MM.1S (cell line): ENCODE results near the gene SLC24A3.

Experiments
- DNase-seq: peaks from one replicate; pipeline ENCODE4 v3.0.0-alpha.2; 2015
- H2AFZ ChIP-seq: fragments of 300-600 bp; sonication (generic); 2 replicates; pipeline ENCODE4 v1.6.0; 2016; ENCODE audit warnings: antibody characterized with exemption, low read length
- H3F3A ChIP-seq: fragments of 300-600 bp; sonication (generic); 2 replicates; pipeline ENCODE4 v1.6.1; 2016; ENCODE audit warnings: mild to moderate bottlenecking, antibody characterized with exemption, low read length, moderate library complexity, mixed read lengths; ENCODE audit not compliant: insufficient read depth
- H3K27ac ChIP-seq: fragments of 300-600 bp; sonication (generic); 2 replicates; pipeline ENCODE4 v1.5.1; 2016; ENCODE audit warnings: mild to moderate bottlenecking, low read length
- H3K27me3 ChIP-seq: fragments of 300-600 bp; sonication (generic); replicated peaks from 2 replicates; pipeline ENCODE4 v1.6.0; 2016; ENCODE audit warnings: low read length; ENCODE audit not compliant: insufficient read depth
- H3K36me3 ChIP-seq: fragments of 300-600 bp; sonication (generic); replicated peaks from 2 replicates; pipeline ENCODE4 v1.6.1; 2016; ENCODE audit warnings: mild to moderate bottlenecking, low read length, mixed read lengths; ENCODE audit not compliant: insufficient read depth
- H3K4me1 ChIP-seq: fragments of 300-600 bp; sonication (generic); 2 replicates; pipeline ENCODE4 v1.6.1; 2016; ENCODE audit warnings: low read length, mixed read lengths
- H3K4me2 ChIP-seq: fragments of 300-600 bp; sonication (generic); 2 replicates; pipeline ENCODE4 v1.6.0; 2016; ENCODE audit warnings: low read depth, low read length
- H3K4me3 ChIP-seq: fragments of 300-600 bp; sonication (generic); 2 replicates; pipeline ENCODE4 v1.5.1; 2016; ENCODE audit warnings: low read length, mixed read lengths
- H3K79me2 ChIP-seq: fragments of 300-600 bp; sonication (generic); 2 replicates; pipeline ENCODE4 v1.6.1; 2016; ENCODE audit warnings: mixed run types, low read length, mixed read lengths
- H3K9ac ChIP-seq: fragments of 300-600 bp; sonication (generic); 2 replicates; pipeline ENCODE4 v1.6.1; 2016; ENCODE audit warnings: low read length, mixed read lengths
- H3K9me2 ChIP-seq: fragments of 300-600 bp; sonication (generic); replicated peaks from 2 replicates; pipeline ENCODE4 v1.6.1; 2016; ENCODE audit warnings: mild to moderate bottlenecking, low read length, mixed read lengths; ENCODE audit not compliant: insufficient read depth
- H3K9me3 ChIP-seq: fragments of 300-600 bp; sonication (generic); replicated peaks from 2 replicates; pipeline ENCODE4 v1.6.1; 2016; ENCODE audit warnings: mild to moderate bottlenecking, low read length, mixed read lengths; ENCODE audit not compliant: insufficient read depth
- H4K20me1 ChIP-seq: fragments of 300-600 bp; sonication (generic); 2 replicates; pipeline ENCODE4 v1.6.1; 2016; ENCODE audit warnings: mild to moderate bottlenecking, low read length, moderate library complexity, mixed read lengths; ENCODE audit not compliant: insufficient read depth
- CTCF ChIP-seq: fragments of 300-600 bp; sonication (generic); IDR thresholded peaks from 2 replicates; pipeline ENCODE4 v1.5.1; 2016; ENCODE audit warnings: antibody characterized with exemption, low read length, mixed read lengths
- EZH2 ChIP-seq: fragments of 300-600 bp; sonication (generic); optimal IDR thresholded peaks from 2 replicates; pipeline ENCODE3; 2017; ENCODE audit warnings: low read depth, mild to moderate bottlenecking, antibody characterized with exemption, low read length, mixed read lengths
- EZH2phosphoT487 ChIP-seq: fragments of 300-600 bp; sonication (generic); IDR thresholded peaks from 2 replicates; pipeline ENCODE4 v1.6.1; 2018; ENCODE audit warnings: antibody characterized with exemption, low read length

SLC24A3 gene

GRCh38 chr20:19328676-19329075 lies 116.2 kb downstream of the SLC24A3 start:
- no peaks in the 10 kb centered on the region for H3F3A ChIP-seq
- no peaks in the 10 kb centered on the region for H3K4me1 ChIP-seq
- no peaks in the 10 kb centered on the region for H3K27me3 ChIP-seq
- no peak overlapping the region for H2AFZ ChIP-seq
- H3K27ac ChIP-seq: no peak overlapping the region
- H3K9me2 ChIP-seq: no peaks in the 10 kb centered on the region
- no peak overlapping the region for H3K4me2 ChIP-seq
- H3K9me3 ChIP-seq: no peaks in the 10 kb centered on the region
- no peak for TF ChIP-seq EZH2phosphoT487
- no peak for TF ChIP-seq EZH2
- TF ChIP-seq CTCF: no peak
- H3K4me3 ChIP-seq: no peak overlapping the region
- DNase-seq: no peak
- H3K79me2 ChIP-seq: no peaks in the 10 kb centered on the region
- no peaks in the 10 kb centered on the region for H3K36me3 ChIP-seq
- H3K9ac ChIP-seq: no peak overlapping the region
- no peaks in the 10 kb centered on the region for H4K20me1 ChIP-seq

GRCh38 chr20:19330038-19330437 lies 117.6 kb downstream of the SLC24A3 start:
- Histone ChIP-seq H3K4me2 (no peak overlapping the region), H3K9ac (no peak overlapping the region), H3K36me3 (no peaks in the 10 kb centered on the region), H3K9me3 (no peaks in the 10 kb centered on the region), H3K79me2 (no peaks in the 10 kb centered on the region), H2AFZ (no peak overlapping the region), H3K4me3 (no peak overlapping the region), H3K27ac (no peak overlapping the region), H3K9me2 (no peaks in the 10 kb centered on the region), H3K4me1 (no peaks in the 10 kb centered on the region), H3F3A (no peaks in the 10 kb centered on the region), H3K27me3 (no peaks in the 10 kb centered on the region), H4K20me1 (no peaks in the 10 kb centered on the region)
- no peak for TF ChIP-seq CTCF
- no peak for TF ChIP-seq EZH2phosphoT487
- TF ChIP-seq EZH2: no peak
- no peak for DNase-seq

- H3K36me3 ChIP-seq: no peaks in the 10 kb centered on the region
- no peak overlapping the region for H3K4me3 ChIP-seq
- H4K20me1 ChIP-seq: no peaks in the 10 kb centered on the region
- H3K27ac ChIP-seq: no peak overlapping the region
- no peaks in the 10 kb centered on the region for H3K27me3 ChIP-seq
- H3K79me2 ChIP-seq: no peaks in the 10 kb centered on the region
- no peak for TF ChIP-seq CTCF
- no peak for TF ChIP-seq EZH2phosphoT487
- no peak for TF ChIP-seq EZH2
- H3K4me2 ChIP-seq: no peak overlapping the region
- H3F3A ChIP-seq: no peaks in the 10 kb centered on the region
- no peak overlapping the region for H2AFZ ChIP-seq
- H3K9me2 ChIP-seq: no peaks in the 10 kb centered on the region
- no peak overlapping the region for H3K9ac ChIP-seq
- DNase-seq: no peak
- no peaks in the 10 kb centered on the region for H3K4me1 ChIP-seq
- H3K9me3 ChIP-seq: no peaks in the 10 kb centered on the region
These were observed 118.3 kb downstream of the SLC24A3 start for GRCh38 chr20:19330731-19331130.

- Histone ChIP-seq H2AFZ (no peak overlapping the region), H4K20me1 (no peaks in the 10 kb centered on the region), H3K27me3 (no peaks in the 10 kb centered on the region), H3F3A (no peaks in the 10 kb centered on the region), H3K4me1 (no peaks in the 10 kb centered on the region), H3K79me2 (no peaks in the 10 kb centered on the region), H3K9me3 (no peaks in the 10 kb centered on the region), H3K4me2 (no peak overlapping the region), H3K27ac (no peak overlapping the region), H3K36me3 (no peaks in the 10 kb centered on the region), H3K9me2 (no peaks in the 10 kb centered on the region), H3K4me3 (no peak overlapping the region), H3K9ac (no peak overlapping the region)
- no peak for DNase-seq
- no peak for TF ChIP-seq EZH2
- TF ChIP-seq EZH2phosphoT487: no peak
- no peak for TF ChIP-seq CTCF
These were observed 121.1 kb downstream of the SLC24A3 start for GRCh38 chr20:19333563-19333962.
